DND-41 (cell line): ENCODE measurements around the gene KCNIP4.
"Not testable (repeated sequence)": the region's sequence is repeated elsewhere in the genome, so short reads cannot be mapped to it uniquely, and the experiment has no call there.

ENCODE experiments used
- ATAC-seq: fragments of 200-7000 bp; cut with Tn5 transposase; 3 replicates; pipeline ENCODE4 v1.9.1; 2021; ENCODE audit warnings: low read depth; ENCODE audit not compliant: insufficient read depth
- DNase-seq: peaks from one replicate; pipeline ENCODE4 v3.0.0-alpha.2; 2020
- H2AFZ ChIP-seq: 2 replicates; pipeline ENCODE4 v1.6.0; 2012; ENCODE audit warnings: low read depth, low read length
- H3K27ac ChIP-seq: 2 replicates; pipeline ENCODE4 v1.5.1; 2012; ENCODE audit warnings: low read length, inconsistent platforms
- H3K27me3 ChIP-seq: fragments of 200-600 bp; sonication (generic); 2 replicates; pipeline ENCODE4 v1.6.0; 2012; ENCODE audit warnings: low read length, mild to moderate bottlenecking, inconsistent platforms; ENCODE audit not compliant: insufficient read depth, poor library complexity
- H3K36me3 ChIP-seq: 2 replicates; pipeline ENCODE4 v1.5.1; 2012; ENCODE audit warnings: low read length, inconsistent platforms; ENCODE audit not compliant: insufficient read depth
- H3K4me1 ChIP-seq: 2 replicates; pipeline ENCODE4 v1.5.1; 2012; ENCODE audit warnings: mild to moderate bottlenecking, low read length; ENCODE audit not compliant: insufficient read depth
- H3K4me2 ChIP-seq: 2 replicates; pipeline ENCODE4 v1.6.0; 2012; ENCODE audit warnings: mild to moderate bottlenecking, moderate library complexity, low read length, inconsistent platforms; ENCODE audit not compliant: insufficient read depth
- H3K4me3 ChIP-seq, 2 experiments: fragments of 200-600 bp in 1 of 2; shearing (Covaris generic) in 1 of 2; 2 replicates each; pipeline ENCODE4 v1.5.1; 2012 to 2016; ENCODE audit warnings: inconsistent platforms in 2 of 2, low read length in 2 of 2, mild to moderate bottlenecking in 2 of 2, low read depth in 1 of 2, moderate library complexity in 1 of 2
- H3K79me2 ChIP-seq: 2 replicates; pipeline ENCODE4 v1.6.0; 2012; ENCODE audit warnings: low read length, inconsistent platforms; ENCODE audit not compliant: insufficient read depth
- H3K9ac ChIP-seq: 2 replicates; pipeline ENCODE4 v1.6.0; 2012; ENCODE audit warnings: low read depth, mild to moderate bottlenecking, inconsistent platforms, low read length, moderate library complexity
- H3K9me3 ChIP-seq: 2 replicates; pipeline ENCODE4 v1.5.1; 2012; ENCODE audit warnings: low read length, moderate library complexity, mild to moderate bottlenecking, inconsistent platforms; ENCODE audit not compliant: insufficient read depth, severe bottlenecking
- H4K20me1 ChIP-seq: 2 replicates; pipeline ENCODE4 v1.6.0; 2012; ENCODE audit warnings: low read length; ENCODE audit not compliant: insufficient read depth
- EZH2 ChIP-seq: IDR thresholded peaks from 3 replicates; pipeline ENCODE4 v1.6.1; 2012; ENCODE audit warnings: borderline replicate concordance, low read depth, mild to moderate bottlenecking, moderate library complexity, low read length, inconsistent platforms; ENCODE audit not compliant: severe bottlenecking
- TF ChIP-seq, protein P1 (sequence below): IDR thresholded peaks from 2 replicates; pipeline ENCODE4 v1.5.1; 2012; ENCODE audit warnings: borderline replicate concordance, low read length, moderate library complexity, mild to moderate bottlenecking; ENCODE audit not compliant: poor library complexity, severe bottlenecking; ENCODE audit errors: extremely low read depth

Gene KCNIP4

DNA sequence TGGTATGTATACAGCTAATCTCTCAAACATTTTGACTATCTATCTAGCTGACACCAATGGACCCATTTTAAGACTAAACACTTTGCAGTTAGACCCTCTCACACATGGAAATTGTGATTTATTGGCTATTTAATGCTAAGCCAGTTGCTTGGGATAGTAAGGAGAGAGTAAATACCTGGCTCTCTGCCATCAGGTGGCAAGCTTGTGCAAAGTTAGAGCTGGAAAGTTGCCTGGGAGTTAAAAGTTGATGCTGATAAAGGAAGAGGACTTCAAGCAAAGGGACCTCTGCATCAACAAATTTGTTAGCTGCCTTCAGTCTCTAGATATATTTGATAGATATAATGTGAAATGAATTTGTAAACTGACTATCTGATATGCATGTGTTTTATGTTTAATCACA is 1187.2 kb downstream of the KCNIP4 start:
- DNase-seq (no peak), ATAC-seq (no peak)
- H3K4me2 ChIP-seq, result no peak overlapping the region
- no peaks in the 10 kb centered on the region for H4K20me1 ChIP-seq
- H3K27me3 ChIP-seq, result no peaks in the 10 kb centered on the region
- no peaks in the 10 kb centered on the region for H3K9me3 ChIP-seq
- no peak overlapping the region for H3K4me3 ChIP-seq
- H3K79me2 ChIP-seq, result no peaks in the 10 kb centered on the region
- no peak overlapping the region for H3K9ac ChIP-seq
- no peak overlapping the region for H2AFZ ChIP-seq
- H3K27ac ChIP-seq, result no peak overlapping the region
- no peaks in the 10 kb centered on the region for H3K36me3 ChIP-seq
- TF ChIP-seq, protein P1, sequence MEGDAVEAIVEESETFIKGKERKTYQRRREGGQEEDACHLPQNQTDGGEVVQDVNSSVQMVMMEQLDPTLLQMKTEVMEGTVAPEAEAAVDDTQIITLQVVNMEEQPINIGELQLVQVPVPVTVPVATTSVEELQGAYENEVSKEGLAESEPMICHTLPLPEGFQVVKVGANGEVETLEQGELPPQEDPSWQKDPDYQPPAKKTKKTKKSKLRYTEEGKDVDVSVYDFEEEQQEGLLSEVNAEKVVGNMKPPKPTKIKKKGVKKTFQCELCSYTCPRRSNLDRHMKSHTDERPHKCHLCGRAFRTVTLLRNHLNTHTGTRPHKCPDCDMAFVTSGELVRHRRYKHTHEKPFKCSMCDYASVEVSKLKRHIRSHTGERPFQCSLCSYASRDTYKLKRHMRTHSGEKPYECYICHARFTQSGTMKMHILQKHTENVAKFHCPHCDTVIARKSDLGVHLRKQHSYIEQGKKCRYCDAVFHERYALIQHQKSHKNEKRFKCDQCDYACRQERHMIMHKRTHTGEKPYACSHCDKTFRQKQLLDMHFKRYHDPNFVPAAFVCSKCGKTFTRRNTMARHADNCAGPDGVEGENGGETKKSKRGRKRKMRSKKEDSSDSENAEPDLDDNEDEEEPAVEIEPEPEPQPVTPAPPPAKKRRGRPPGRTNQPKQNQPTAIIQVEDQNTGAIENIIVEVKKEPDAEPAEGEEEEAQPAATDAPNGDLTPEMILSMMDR, result no peak
- TF ChIP-seq EZH2, result no peak
- H3K4me1 ChIP-seq, result no peaks in the 10 kb centered on the region

DNA sequence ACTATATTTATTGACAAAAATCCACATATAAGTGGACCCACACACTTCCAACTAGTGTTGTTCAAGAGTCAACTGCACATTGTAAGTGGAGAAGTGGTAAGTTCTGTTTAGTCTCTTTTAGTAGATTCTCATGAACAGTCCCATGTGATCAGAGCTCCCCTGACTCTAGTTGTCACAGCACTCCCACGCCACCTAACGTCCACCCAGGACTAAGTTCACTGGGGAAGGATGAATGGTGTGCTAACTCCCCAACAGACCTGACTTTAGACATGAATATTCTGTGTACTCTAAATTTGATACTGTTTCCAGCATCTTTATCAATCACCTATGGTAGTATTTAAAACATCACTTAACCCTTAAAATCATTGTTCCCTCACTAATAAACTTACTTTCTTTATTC is 1188.5 kb downstream of the KCNIP4 start:
- DNase-seq (no peak), ATAC-seq (no peak)
- Histone ChIP-seq H3K4me1 (no peaks in the 10 kb centered on the region), H4K20me1 (no peaks in the 10 kb centered on the region), H3K27me3 (no peaks in the 10 kb centered on the region), H3K4me2 (no peak overlapping the region), H3K9me3 (no peaks in the 10 kb centered on the region), H3K4me3 (no peak overlapping the region), H3K36me3 (no peaks in the 10 kb centered on the region), H3K27ac (no peak overlapping the region), H3K79me2 (no peaks in the 10 kb centered on the region), H3K9ac (no peak overlapping the region), H2AFZ (no peak overlapping the region)
- no peak for TF ChIP-seq EZH2
- TF ChIP-seq, protein P1, result no peak

GRCh38 chr4:20754036-20754435 is 1194.5 kb downstream of the KCNIP4 start:
- DNase-seq (no peak), ATAC-seq (no peak)
- H3K9ac ChIP-seq, result no peak overlapping the region
- no peaks in the 10 kb centered on the region for H3K27me3 ChIP-seq
- TF ChIP-seq EZH2, result no peak
- TF ChIP-seq, protein P1, result no peak
- no peak overlapping the region for H2AFZ ChIP-seq
- H3K9me3 ChIP-seq, result no peaks in the 10 kb centered on the region
- H3K4me2 ChIP-seq, result no peak overlapping the region
- no peaks in the 10 kb centered on the region for H4K20me1 ChIP-seq
- H3K4me1 ChIP-seq, result no peaks in the 10 kb centered on the region
- H3K4me3 ChIP-seq, result no peak overlapping the region
- peaks cover 18% of the 10 kb centered on the region for H3K36me3 ChIP-seq
- no peaks in the 10 kb centered on the region for H3K79me2 ChIP-seq
- no peak overlapping the region for H3K27ac ChIP-seq

GRCh38 chr4:20752641-20753040 is 1195.9 kb downstream of the KCNIP4 start:
- H3K4me3 ChIP-seq, result no peak overlapping the region
- no peak overlapping the region for H3K9ac ChIP-seq
- no peak overlapping the region for H3K4me2 ChIP-seq
- H3K27ac ChIP-seq, result no peak overlapping the region
- H3K9me3 ChIP-seq, result no peaks in the 10 kb centered on the region
- H3K4me1 ChIP-seq, result no peaks in the 10 kb centered on the region
- H3K36me3 ChIP-seq, result peaks cover 18% of the 10 kb centered on the region
- ATAC-seq (no peak), DNase-seq (no peak)
- no peak overlapping the region for H2AFZ ChIP-seq
- TF ChIP-seq EZH2, result no peak
- TF ChIP-seq, protein P1, result no peak
- H4K20me1 ChIP-seq, result no peaks in the 10 kb centered on the region
- no peaks in the 10 kb centered on the region for H3K79me2 ChIP-seq
- H3K27me3 ChIP-seq, result no peaks in the 10 kb centered on the region

DNA sequence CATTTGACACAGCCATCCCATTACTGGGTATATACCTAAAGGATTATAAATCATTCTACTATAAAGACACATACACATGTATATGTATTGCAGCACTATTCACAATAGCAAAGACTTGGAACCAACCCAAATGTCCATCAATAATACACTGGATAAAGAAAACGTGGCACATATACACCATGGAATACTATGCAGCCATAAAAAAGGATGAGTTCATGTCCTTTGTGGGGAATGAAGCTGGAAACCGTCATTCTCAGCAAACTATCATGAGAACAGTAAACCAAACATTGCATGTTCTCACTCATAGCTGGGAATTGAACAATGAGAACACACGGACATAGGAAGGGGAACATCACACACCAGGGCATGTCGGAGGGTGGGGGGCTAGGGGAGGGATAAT is 1202.6 kb downstream of the KCNIP4 start:
- H4K20me1 ChIP-seq, H3K27ac ChIP-seq, H3K9ac ChIP-seq, H3K9me3 ChIP-seq, H3K4me3 ChIP-seq, H3K4me1 ChIP-seq, DNase-seq, H3K27me3 ChIP-seq, H3K36me3 ChIP-seq, H2AFZ ChIP-seq, ATAC-seq, H3K79me2 ChIP-seq, H3K4me2 ChIP-seq: not testable (repeated sequence)
